OCI-LY7 (cell line): ENCODE data around the gene MACROD2.

Source experiments
- EZH2phosphoT487 ChIP-seq: fragments of 200-600 bp; sonication (generic); IDR thresholded peaks from 2 replicates; pipeline ENCODE4 v1.6.1; 2018; ENCODE audit warnings: low read depth, borderline replicate concordance, mild to moderate bottlenecking, mixed run types, antibody characterized with exemption, low read length, moderate library complexity, mixed read lengths
- TF ChIP-seq, protein P1 (sequence below): fragments of 200-600 bp; sonication (generic); conservative IDR thresholded peaks from 2 replicates; pipeline ENCODE4 v1.5.1; 2014; ENCODE audit warnings: mild to moderate bottlenecking, antibody characterized with exemption, low read length, moderate library complexity, mixed read lengths

DNA sequence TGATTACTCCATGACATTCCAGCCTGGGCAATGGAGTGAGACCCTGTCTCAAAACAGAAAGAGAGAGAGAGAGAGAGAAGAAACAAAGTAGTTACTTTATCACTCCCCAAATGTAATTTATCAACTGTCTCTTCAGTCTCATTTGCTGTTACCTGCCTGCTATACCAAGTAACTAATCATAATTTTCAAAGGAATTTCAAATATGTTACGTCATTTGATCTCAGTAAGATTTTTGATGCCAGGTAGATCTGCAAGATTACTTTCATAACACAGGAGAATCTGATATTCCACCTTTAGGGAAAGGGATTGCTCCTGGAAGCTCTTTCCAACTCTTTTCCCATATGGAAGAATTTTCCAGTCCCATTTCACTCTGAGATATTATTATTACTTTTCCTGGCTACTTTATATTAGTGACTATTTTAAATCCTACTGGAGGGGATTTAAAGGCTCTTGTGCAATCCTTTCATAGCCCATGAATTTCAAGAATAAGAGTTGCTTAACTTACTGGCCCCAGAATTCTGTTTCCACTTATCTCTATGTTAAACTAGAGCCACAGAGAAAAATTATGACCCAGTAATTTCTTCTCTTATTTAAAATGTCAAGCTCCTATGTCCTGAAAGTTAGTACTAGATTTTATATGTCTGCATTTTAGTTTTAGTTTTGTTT is 732.3 kb downstream of the MACROD2 start:
- TF ChIP-seq, protein P1, sequence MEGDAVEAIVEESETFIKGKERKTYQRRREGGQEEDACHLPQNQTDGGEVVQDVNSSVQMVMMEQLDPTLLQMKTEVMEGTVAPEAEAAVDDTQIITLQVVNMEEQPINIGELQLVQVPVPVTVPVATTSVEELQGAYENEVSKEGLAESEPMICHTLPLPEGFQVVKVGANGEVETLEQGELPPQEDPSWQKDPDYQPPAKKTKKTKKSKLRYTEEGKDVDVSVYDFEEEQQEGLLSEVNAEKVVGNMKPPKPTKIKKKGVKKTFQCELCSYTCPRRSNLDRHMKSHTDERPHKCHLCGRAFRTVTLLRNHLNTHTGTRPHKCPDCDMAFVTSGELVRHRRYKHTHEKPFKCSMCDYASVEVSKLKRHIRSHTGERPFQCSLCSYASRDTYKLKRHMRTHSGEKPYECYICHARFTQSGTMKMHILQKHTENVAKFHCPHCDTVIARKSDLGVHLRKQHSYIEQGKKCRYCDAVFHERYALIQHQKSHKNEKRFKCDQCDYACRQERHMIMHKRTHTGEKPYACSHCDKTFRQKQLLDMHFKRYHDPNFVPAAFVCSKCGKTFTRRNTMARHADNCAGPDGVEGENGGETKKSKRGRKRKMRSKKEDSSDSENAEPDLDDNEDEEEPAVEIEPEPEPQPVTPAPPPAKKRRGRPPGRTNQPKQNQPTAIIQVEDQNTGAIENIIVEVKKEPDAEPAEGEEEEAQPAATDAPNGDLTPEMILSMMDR, result no peak
- no peak for TF ChIP-seq EZH2phosphoT487
